HepG2 (cell line): ENCODE data around the gene TRAK1. TPM values are rescaled to one million over a fixed set of nuclear protein-coding genes. Genes with fewer than 3 reads are reported as not detected.

Experiments
- ATAC-seq: fragments of 200-7000 bp; cut with Tn5 transposase; 3 replicates; pipeline ENCODE4 v1.9.1; 2020; ENCODE audit warnings: mild to moderate bottlenecking, moderate library complexity
- BruUV-seq: library from RNA; stranded (reverse); fragments of 400-500 nt; replicated peaks from 2 replicates; lab custom pipeline; 2021; lab: Mats Ljungman, UMichigan
- CTCF ChIA-PET: fragments of 300-600 bp; formaldehyde crosslinking; extraction: SDS; loops from one replicate; lab custom pipeline; 2021; ENCODE audit warnings: low total read pairs, inconsistent platforms, low intra/inter-chr PET ratio; lab: Yijun Ruan, JAX
- POLR2A ChIA-PET: fragments of 350-600 bp; sonication (Branson Sonifier 250); formaldehyde crosslinking; loops from one replicate; lab custom pipeline; 2020; ENCODE audit warnings: antibody characterized with exemption, inconsistent platforms; lab: Yijun Ruan, JAX
- DNase-seq: peaks from one replicate; pipeline ENCODE4 v3.0.0-alpha.2; 2015; ENCODE audit warnings: low spot score
- FAIRE-seq: peaks from 3 replicates; lab custom pipeline; 2011; peaks lifted over from hg19 to GRCh38; lab: Jason Lieb, UNC
- H2AFZ ChIP-seq: one replicate; pipeline ENCODE4 v1.6.1; 2011; ENCODE audit warnings: low read length, inconsistent platforms
- H3K27ac ChIP-seq: fragments of 300-600 bp; 3 replicates; pipeline ENCODE4 v1.8.0; 2011; ENCODE audit warnings: mixed run types, mild to moderate bottlenecking, mixed read lengths, low read length, inconsistent platforms; ENCODE audit not compliant: insufficient read depth; ENCODE audit errors: extremely low read length
- H3K27me3 ChIP-seq, 2 experiments: fragments of 200-600 bp in 1 of 2; 2 replicates in 1 of 2; 3 replicates in 1 of 2; pipeline versions ENCODE4 v1.6.0 to v1.8.0; 2011; ENCODE audit warnings: low read length in 2 of 2, mild to moderate bottlenecking in 2 of 2, moderate library complexity in 2 of 2, inconsistent platforms in 1 of 2; ENCODE audit not compliant: insufficient read depth in 2 of 2, control insufficient read depth in 1 of 2
- H3K36me3 ChIP-seq, 2 experiments: fragments of 200-600 bp in 1 of 2; replicated peaks in 1 of 2; 2 replicates in 1 of 2; 3 replicates in 1 of 2; pipeline versions ENCODE4 v1.5.1 to v1.8.0; 2011; ENCODE audit warnings: low read length in 2 of 2, inconsistent platforms in 1 of 2; ENCODE audit not compliant: insufficient read depth in 2 of 2, control insufficient read depth in 1 of 2
- H3K4me1 ChIP-seq: 2 replicates; pipeline ENCODE4 v1.5.1; 2012; ENCODE audit warnings: low read length, inconsistent platforms; ENCODE audit not compliant: insufficient read depth
- H3K4me2 ChIP-seq: 2 replicates; pipeline ENCODE4 v1.6.0; 2011; ENCODE audit warnings: low read depth, low read length, inconsistent platforms
- H3K4me3 ChIP-seq, 3 experiments: fragments of 200-600 bp in 1 of 3; sonication (generic), shearing (Covaris generic) in 1 of 3; replicated peaks in 1 of 3; 2 replicates each; pipeline ENCODE4 v1.5.1; 2011 to 2016; ENCODE audit warnings: low read length in 3 of 3, inconsistent platforms in 2 of 3, low read depth in 2 of 3, mild to moderate bottlenecking in 2 of 3, control low read depth in 1 of 3, mixed read lengths in 1 of 3; ENCODE audit not compliant: insufficient read depth in 1 of 3
- H3K79me2 ChIP-seq: one replicate; pipeline ENCODE4 v1.6.1; 2011; ENCODE audit warnings: low read length, inconsistent platforms; ENCODE audit not compliant: insufficient read depth
- H3K9ac ChIP-seq: 2 replicates; pipeline ENCODE4 v1.6.0; 2011; ENCODE audit warnings: mild to moderate bottlenecking, low read depth, low read length, inconsistent platforms; ENCODE audit not compliant: insufficient read depth
- H3K9me3 ChIP-seq: 2 replicates; pipeline ENCODE4 v1.5.1; 2012; ENCODE audit warnings: mild to moderate bottlenecking, low read length
- H4K20me1 ChIP-seq: 2 replicates; pipeline ENCODE4 v1.6.0; 2011; ENCODE audit warnings: inconsistent platforms, mild to moderate bottlenecking, low read length, moderate library complexity; ENCODE audit not compliant: insufficient read depth
- JDP2 ChIP-seq: sonication (generic); formaldehyde crosslinking; IDR thresholded peaks from 2 replicates; pipeline ENCODE4 v1.8.1; 2022; ENCODE audit warnings: missing genetic modification reagents, borderline replicate concordance
- KIAA2018 ChIP-seq: sonication (generic); formaldehyde crosslinking; IDR thresholded peaks from 2 replicates; pipeline ENCODE4 v1.5.0; 2020; ENCODE audit warnings: mild to moderate bottlenecking, missing genetic modification reagents, borderline replicate concordance
- PBX3 ChIP-seq: sonication (generic); formaldehyde crosslinking; IDR thresholded peaks from 2 replicates; pipeline ENCODE4 v1.8.1; 2023; ENCODE audit warnings: missing genetic modification reagents, inconsistent platforms, borderline replicate concordance
- ZKSCAN5 ChIP-seq: sonication (generic); formaldehyde crosslinking; IDR thresholded peaks from 2 replicates; pipeline ENCODE4 v1.5.1; 2020; ENCODE audit warnings: mild to moderate bottlenecking, missing genetic modification reagents
- WGBS: methylation state at CpG from one replicate; pipeline ENCODE4 v1.1.6; 2017; ENCODE audit warnings: low lambda C conversion rate; 5-methylcytosine and 5-hydroxymethylcytosine counted together
- in situ Hi-C: cut with HindIII; loops from 2 replicates; pipeline ENCODE4 v1.10.0; 2017; ENCODE audit warnings: low pct_unique_long_range_greater_than_20kb; ENCODE audit not compliant: extremely low pct_ligation_motif_present
- intact Hi-C: fragments of 100-400 bp; cut with micrococcal nuclease; formaldehyde crosslinking; loops from one replicate; pipeline ENCODE4 v1.10.0; 2022; ENCODE audit not compliant: unreplicated experiment
- polyA plus RNA-seq, 8 experiments: library from polyadenylated mRNA; depleted of rRNA in 3 of 8; stranded (reverse) in 7 of 8; unstranded in 1 of 8; fragments of >200 nt; fragmentation: Illumina TruSeq in 4 of 8; extraction: Trizol in 4 of 8; gene quantifications; 2 replicates each; pipeline versions ENCODE4 v1.2.1 to v1.2.3, GENCODE V29; 2011 to 2016; ENCODE audit warnings: low read depth in 4 of 8, missing spikeins in 1 of 8, mixed read lengths in 1 of 8; ENCODE audit not compliant: insufficient read depth in 1 of 8
- total RNA-seq, 5 experiments: library from RNA; depleted of rRNA; stranded (reverse); fragments of >200 nt; fragmentation: Illumina TruSeq; extraction: Trizol; gene quantifications; 2 replicates each; pipeline ENCODE4 v1.2.3, GENCODE V29; 2016; ENCODE audit warnings: low read depth in 1 of 5
- TF ChIP-seq, protein P1 (sequence below): sonication (generic); formaldehyde crosslinking; IDR thresholded peaks from 2 replicates; pipeline ENCODE4 v1.8.0; 2022; ENCODE audit warnings: mild to moderate bottlenecking, missing genetic modification reagents, borderline replicate concordance
- TF ChIP-seq, protein P2 (sequence below): sonication (generic); formaldehyde crosslinking; conservative IDR thresholded peaks from 2 replicates; pipeline ENCODE4 v1.8.1; 2023; ENCODE audit warnings: missing genetic modification reagents
- TF ChIP-seq, protein P3 (sequence below): sonication (generic); formaldehyde crosslinking; IDR thresholded peaks from 2 replicates; pipeline ENCODE4 v1.4.0; 2020; ENCODE audit warnings: low read depth, mild to moderate bottlenecking, missing genetic modification reagents

TRAK1 gene
- total and polyA plus RNA-seq, 2 of the 13 experiments (the other 11 are each of a cell fraction or from before 2014, with no cell fraction given): 20.5 to 46.6 TPM

DNA sequence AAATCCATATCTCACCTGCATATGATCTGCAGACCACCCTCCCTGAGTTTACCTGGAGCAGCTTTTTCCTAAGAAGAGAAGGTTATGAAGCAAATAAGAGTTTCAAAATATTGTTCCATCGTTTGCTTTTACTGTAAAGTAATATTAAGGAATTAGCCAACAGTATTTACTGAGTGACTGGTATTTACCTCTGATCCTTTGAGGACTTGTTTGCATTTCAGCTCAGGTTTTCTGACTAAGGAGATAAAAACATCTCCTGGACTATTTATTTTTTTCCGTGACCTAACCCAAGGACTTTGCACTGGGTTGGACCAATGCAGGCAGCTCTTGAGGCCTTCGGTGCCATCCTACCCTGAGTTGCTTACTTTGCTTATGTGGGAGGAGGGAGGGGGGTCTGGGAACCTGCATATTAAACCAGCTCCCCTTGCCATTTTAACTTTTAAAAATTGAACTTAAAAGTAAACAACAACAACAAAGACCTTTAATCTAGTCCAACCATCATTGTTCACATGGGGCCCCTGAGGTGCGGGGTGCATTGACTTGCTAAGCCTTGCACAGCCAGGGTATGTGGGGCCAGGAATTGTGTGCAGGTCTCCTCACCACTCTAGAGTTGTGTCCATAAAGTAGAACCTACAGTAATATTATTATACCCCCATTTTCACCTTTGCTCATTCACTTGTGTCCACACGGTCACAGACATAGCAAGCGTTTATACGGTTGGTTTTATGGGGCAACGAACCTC lies 39.3 kb downstream of the TRAK1 start:
- Histone ChIP-seq H3K4me1 (peaks cover 90% of the 10 kb centered on the region), H3K27ac (peak overlapping the region; percentile 96), H3K36me3 (peaks cover 4 to 10% of the 10 kb centered on the region in 2 experiments; a peak in 2 of 5 replicates), H4K20me1 (no peaks in the 10 kb centered on the region), H3K27me3 (no peaks in the 10 kb centered on the region), H2AFZ (no peak overlapping the region), H3K79me2 (peaks cover 16% of the 10 kb centered on the region), H3K9me3 (no peaks in the 10 kb centered on the region), H3K4me2 (peak overlapping the region; percentile 73), H3K9ac (peak overlapping the region; percentile 70), H3K4me3 (peak overlapping the region in 1 of 3 experiments; percentile 44; a peak in 1 of 6 replicates)
- DNase-seq (peak; percentile 99), FAIRE-seq (peak; percentile 94), ATAC-seq (peak; percentile 91)
- in situ Hi-C loops: no loop called here
- BruUV-seq: TSS peak; percentile 49
- intact Hi-C loops: loop anchor here (1.0 kb wide), 2 partner anchors 8 to 49 kb away; no protein-coding TSS in a partner anchor
- under 1% methylated on average over 8 of the region's 8 CpGs for WGBS
- ChIA-PET POLR2A (interaction anchor here (0.6 to 3.5 kb wide), 18 partner anchors 11 to 470 kb away, joined by 3 to 80 read pairs (median 5); no protein-coding TSS in a partner anchor), CTCF (no interaction called here)
- TF ChIP-seq, protein P1, sequence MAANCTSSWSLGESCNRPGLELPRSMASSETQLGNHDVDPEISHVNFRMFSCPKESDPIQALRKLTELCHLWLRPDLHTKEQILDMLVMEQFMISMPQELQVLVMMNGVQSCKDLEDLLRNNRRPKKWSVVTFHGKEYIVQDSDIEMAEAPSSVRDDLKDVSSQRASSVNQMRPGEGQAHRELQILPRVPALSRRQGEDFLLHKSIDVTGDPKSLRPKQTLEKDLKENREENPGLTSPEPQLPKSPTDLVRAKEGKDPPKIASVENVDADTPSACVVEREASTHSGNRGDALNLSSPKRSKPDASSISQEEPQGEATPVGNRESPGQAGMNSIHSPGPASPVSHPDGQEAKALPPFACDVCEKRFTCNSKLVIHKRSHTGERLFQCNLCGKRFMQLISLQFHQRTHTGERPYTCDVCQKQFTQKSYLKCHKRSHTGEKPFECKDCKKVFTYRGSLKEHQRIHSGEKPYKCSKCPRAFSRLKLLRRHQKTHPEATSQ (CRISPR knock-in tag): no peak
- TF ChIP-seq, protein P2, sequence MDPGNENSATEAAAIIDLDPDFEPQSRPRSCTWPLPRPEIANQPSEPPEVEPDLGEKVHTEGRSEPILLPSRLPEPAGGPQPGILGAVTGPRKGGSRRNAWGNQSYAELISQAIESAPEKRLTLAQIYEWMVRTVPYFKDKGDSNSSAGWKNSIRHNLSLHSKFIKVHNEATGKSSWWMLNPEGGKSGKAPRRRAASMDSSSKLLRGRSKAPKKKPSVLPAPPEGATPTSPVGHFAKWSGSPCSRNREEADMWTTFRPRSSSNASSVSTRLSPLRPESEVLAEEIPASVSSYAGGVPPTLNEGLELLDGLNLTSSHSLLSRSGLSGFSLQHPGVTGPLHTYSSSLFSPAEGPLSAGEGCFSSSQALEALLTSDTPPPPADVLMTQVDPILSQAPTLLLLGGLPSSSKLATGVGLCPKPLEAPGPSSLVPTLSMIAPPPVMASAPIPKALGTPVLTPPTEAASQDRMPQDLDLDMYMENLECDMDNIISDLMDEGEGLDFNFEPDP (CRISPR knock-in tag): no peak
- TF ChIP-seq, protein P3, sequence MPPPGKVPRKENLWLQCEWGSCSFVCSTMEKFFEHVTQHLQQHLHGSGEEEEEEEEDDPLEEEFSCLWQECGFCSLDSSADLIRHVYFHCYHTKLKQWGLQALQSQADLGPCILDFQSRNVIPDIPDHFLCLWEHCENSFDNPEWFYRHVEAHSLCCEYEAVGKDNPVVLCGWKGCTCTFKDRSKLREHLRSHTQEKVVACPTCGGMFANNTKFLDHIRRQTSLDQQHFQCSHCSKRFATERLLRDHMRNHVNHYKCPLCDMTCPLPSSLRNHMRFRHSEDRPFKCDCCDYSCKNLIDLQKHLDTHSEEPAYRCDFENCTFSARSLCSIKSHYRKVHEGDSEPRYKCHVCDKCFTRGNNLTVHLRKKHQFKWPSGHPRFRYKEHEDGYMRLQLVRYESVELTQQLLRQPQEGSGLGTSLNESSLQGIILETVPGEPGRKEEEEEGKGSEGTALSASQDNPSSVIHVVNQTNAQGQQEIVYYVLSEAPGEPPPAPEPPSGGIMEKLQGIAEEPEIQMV (CRISPR knock-in tag): no peak
- 0 out of 2 replicates have a peak, but pooled peaks have one; percentile 62 for TF ChIP-seq PBX3 (CRISPR knock-in tag)
- TF ChIP-seq KIAA2018 (CRISPR knock-in tag): no peak
- TF ChIP-seq JDP2 (CRISPR knock-in tag): no peak; the same call in 1 of the 2 replicates
- TF ChIP-seq ZKSCAN5: no peak
